Uterine smooth muscle cell (primary cell): ENCODE results near the gene POLR2J2. TPM values are rescaled to one million over a fixed set of nuclear protein-coding genes. Genes with fewer than 3 reads are reported as not detected.

ENCODE experiments used
- total RNA-seq: library from RNA; depleted of rRNA; stranded (reverse); fragments of >200 nt; gene quantifications from 2 replicates; pipeline ENCODE4 v1.2.3, GENCODE V29; 2014

The POLR2J2 gene
- total RNA-seq: 3.2 and 3.3 TPM in 2 replicates

GRCh38 chr7:102671166-102671955 is at the start of gene POLR2J2:
Gene POLR2J2, minus strand, starts transcription at chr7:102671663. Its CDS starts 62 bp downstream, at chr7:102671601.

GRCh38 chr7:102649924-102650323 is 21.5 kb downstream of the POLR2J2 start, which contains the start of gene SPDYE2B:
Gene SPDYE2B, plus strand, starts transcription at chr7:102650319. Its CDS starts 2,030 bp downstream, at chr7:102652349.

GRCh38 chr7:102642691-102643090 is 28.8 kb downstream of the POLR2J2 start, which contains the start of gene UPK3BL1:
Gene UPK3BL1, minus strand, starts transcription at chr7:102642791. Its CDS starts 50 bp downstream, at chr7:102642741.

GRCh38 chr7:102616507-102617125 is 54.8 kb downstream of the POLR2J2 start, which contains the start of gene RASA4:
Gene RASA4, minus strand, starts transcription at chr7:102616756. Its CDS starts 67 bp downstream, at chr7:102616689.

Other genes with a start within 250 kb of the POLR2J2 start
- 68.0 and 73.5 TPM in 2 replicates for gene ORAI2, start 238.1 kb downstream of the POLR2J2 start, total RNA-seq
- gene ALKBH4, start 206.8 kb downstream of the POLR2J2 start, total RNA-seq: 12.7 and 17.6 TPM in 2 replicates
- gene LRWD1, start 206.7 kb downstream of the POLR2J2 start, total RNA-seq: 30.6 and 35.4 TPM in 2 replicates
- gene POLR2J, start 192.7 kb downstream of the POLR2J2 start, total RNA-seq: 19.0 and 21.7 TPM in 2 replicates
- 0.89 and 5.9 TPM in 2 replicates for gene RASA4B, start 153.9 kb downstream of the POLR2J2 start, total RNA-seq
- gene UPK3BL2, start 128.0 kb downstream of the POLR2J2 start, total RNA-seq: 0.44 and 0.87 TPM in 2 replicates
- gene SPDYE2, start 120.4 kb downstream of the POLR2J2 start, total RNA-seq: not detected in 2 replicates
- gene POLR2J3, start 99.1 kb downstream of the POLR2J2 start, total RNA-seq: 20.4 and 21.9 TPM in 2 replicates
- gene RASA4, start 54.9 kb downstream of the POLR2J2 start, total RNA-seq: 2.7 and 5.9 TPM in 2 replicates
- gene UPK3BL1, start 28.9 kb downstream of the POLR2J2 start, total RNA-seq: 3.9 and 9.4 TPM in 2 replicates
- gene SPDYE2B, start 21.3 kb downstream of the POLR2J2 start, total RNA-seq: not detected in 2 replicates
- gene FAM185A, start 77.3 kb upstream of the POLR2J2 start, total RNA-seq: 11.6 and 13.2 TPM in 2 replicates
- gene LRRC17, start 241.3 kb upstream of the POLR2J2 start, total RNA-seq: 37.5 and 75.5 TPM in 2 replicates